ENCODE results near the gene TBC1D14. TPM values are rescaled to one million over a fixed set of nuclear protein-coding genes. Genes with fewer than 3 reads are reported as not detected.

Gene TBC1D14
- total and polyA plus RNA-seq, 2 of the 4 experiments (the other 2 are of a cell fraction): 31.7 to 40.7 TPM

DNA sequence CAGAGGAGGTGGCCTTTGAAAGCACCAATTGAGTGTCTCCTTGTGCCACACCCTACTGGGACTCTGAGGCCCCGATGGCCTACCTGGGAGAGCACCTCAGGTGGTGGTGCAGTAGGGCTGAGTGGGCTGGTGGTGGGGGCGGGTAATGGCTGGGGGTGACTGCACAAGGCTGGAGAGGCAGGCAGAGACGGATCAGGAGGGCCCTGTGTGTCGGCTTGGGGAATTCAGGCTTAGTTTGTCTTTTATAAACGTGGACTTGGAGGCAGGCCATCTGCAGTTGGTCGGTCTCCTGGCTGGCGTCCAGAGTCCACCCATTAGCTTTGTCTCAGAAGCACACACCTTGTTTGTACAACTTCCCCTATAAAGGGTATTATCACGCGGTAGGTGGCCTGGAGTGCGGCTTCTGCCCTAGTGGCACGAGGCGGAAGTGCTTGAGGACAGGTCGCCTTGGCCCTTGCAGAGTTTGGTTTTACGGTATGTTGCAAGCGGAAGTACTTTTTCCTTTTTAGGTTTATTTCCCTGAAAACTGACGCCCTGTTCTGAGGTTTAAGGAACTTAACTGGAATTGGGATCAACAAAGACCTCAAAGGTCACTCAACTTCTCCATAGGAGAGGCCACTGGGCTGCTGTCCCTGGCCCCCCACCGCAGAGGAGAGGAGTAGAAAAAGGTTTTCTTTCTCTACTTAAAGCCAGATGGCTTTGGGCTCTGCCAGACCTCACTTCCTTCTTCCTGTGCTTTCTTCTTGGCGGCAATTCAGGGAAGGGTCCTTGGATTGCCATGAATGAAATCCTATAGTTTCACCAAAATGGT is 8.0 kb downstream of the TBC1D14 start:
- Histone ChIP-seq H3K27ac (ENCODE audit: insufficient read depth, low read length) (no peak overlapping the region), H3K9me3 (ENCODE audit: control insufficient read depth, insufficient read depth, low read length) (no peaks in the 10 kb centered on the region), H4K8ac (ENCODE audit: low read depth in 2 of 2, low read length in 2 of 2) (peak overlapping the region in 1 of 2 experiments; percentile 12; a peak in 1 of 4 replicates), H4K5ac (ENCODE audit: low read depth, low read length) (no peak overlapping the region), H3K9me1 (ENCODE audit: insufficient read depth, low read length) (peaks cover 8% of the 10 kb centered on the region; the same call in 1 of the 2 replicates), H2BK5ac (ENCODE audit: low read depth, low read length, poor library complexity, severe bottlenecking) (no peak overlapping the region), H2AK9ac (replicated peaks; ENCODE audit: low read depth, low read length, poor library complexity) (no peak overlapping the region), H3K4me1 (ENCODE audit: control insufficient read depth, insufficient read depth, low read length) (peaks cover 9% of the 10 kb centered on the region; the same call in 1 of the 2 replicates), H3K79me1 (ENCODE audit: low read depth in 1 of 2, low read length in 2 of 2) (peaks cover 33 to 40% of the 10 kb centered on the region in 2 experiments), H3K18ac (ENCODE audit: low read depth, low read length) (no peak overlapping the region), H3K4me3 (ENCODE audit: insufficient read depth, low read depth, low read length) (no peak overlapping the region), H4K91ac (ENCODE audit: insufficient read depth, low read depth, low read length) (no peak overlapping the region), H3K56ac (ENCODE audit: extremely low read depth, insufficient read depth, low read length) (no peak overlapping the region), H2BK15ac (ENCODE audit: low read depth, low read length) (no peak overlapping the region), H4K20me1 (ENCODE audit: insufficient read depth, low read length) (peaks cover 26% of the 10 kb centered on the region), H3K4me2 (ENCODE audit: low read depth, low read length) (no peak overlapping the region; the same call in 1 of the 2 replicates), H2AK5ac (ENCODE audit: low read depth, low read length) (no peak overlapping the region), H2BK20ac (ENCODE audit: low read depth, low read length) (no peak overlapping the region), H2BK120ac (ENCODE audit: low read depth, low read length) (no peak overlapping the region), H3K4ac (ENCODE audit: low read depth, low read length) (no peak overlapping the region), H2AFZ (replicated peaks; ENCODE audit: low read length, poor library complexity) (no peak overlapping the region), H3K9ac (ENCODE audit: low read depth, low read length) (no peak overlapping the region), H3K36me3 (ENCODE audit: control insufficient read depth, insufficient read depth, low read length) (no peaks in the 10 kb centered on the region), H3K23ac (ENCODE audit: low read depth, low read length) (0 out of 2 replicates have a peak overlapping the region, but pooled peaks have one; percentile 4), H3K27me3 (ENCODE audit: control insufficient read depth, insufficient read depth, low read length) (no peaks in the 10 kb centered on the region), H3K14ac (replicated peaks; ENCODE audit: low read depth, low read length) (no peak overlapping the region)
- ChIA-PET CTCF (interaction anchor here (0.9 to 1.3 kb wide), 3 partner anchors 50 to 125 kb away, joined by 3 read pairs; a partner anchor contains a TSS), POLR2A (ENCODE audit: unreplicated experiment) (no interaction called here)
- no CpG with 5 or more reads among the region's 18 CpGs for WGBS, 2 experiments (ENCODE audit: extremely low coverage in 2 of 2, insufficient read length in 1 of 2)
- intact Hi-C loops (cut with micrococcal nuclease): no loop called here
- DNase-seq (no peak), ATAC-seq (ENCODE audit: low read depth) (peak; percentile 50)
- dilution Hi-C loops (cut with HindIII; ENCODE audit: low sequenced_read_pairs, unreplicated experiment): no loop called here
- in situ Hi-C loops (cut with MboI; ENCODE audit: low sequenced_read_pairs): no loop called here
- TF ChIP-seq RAD21 (IDR thresholded peaks at IDR 0.05; ENCODE audit: low read length) (peak; percentile 14; the same call in 1 of the 2 replicates), POLR2A (IDR thresholded peaks at IDR 0.05; ENCODE audit: low read depth, low read length) (no peak)
- TF ChIP-seq, protein P1, sequence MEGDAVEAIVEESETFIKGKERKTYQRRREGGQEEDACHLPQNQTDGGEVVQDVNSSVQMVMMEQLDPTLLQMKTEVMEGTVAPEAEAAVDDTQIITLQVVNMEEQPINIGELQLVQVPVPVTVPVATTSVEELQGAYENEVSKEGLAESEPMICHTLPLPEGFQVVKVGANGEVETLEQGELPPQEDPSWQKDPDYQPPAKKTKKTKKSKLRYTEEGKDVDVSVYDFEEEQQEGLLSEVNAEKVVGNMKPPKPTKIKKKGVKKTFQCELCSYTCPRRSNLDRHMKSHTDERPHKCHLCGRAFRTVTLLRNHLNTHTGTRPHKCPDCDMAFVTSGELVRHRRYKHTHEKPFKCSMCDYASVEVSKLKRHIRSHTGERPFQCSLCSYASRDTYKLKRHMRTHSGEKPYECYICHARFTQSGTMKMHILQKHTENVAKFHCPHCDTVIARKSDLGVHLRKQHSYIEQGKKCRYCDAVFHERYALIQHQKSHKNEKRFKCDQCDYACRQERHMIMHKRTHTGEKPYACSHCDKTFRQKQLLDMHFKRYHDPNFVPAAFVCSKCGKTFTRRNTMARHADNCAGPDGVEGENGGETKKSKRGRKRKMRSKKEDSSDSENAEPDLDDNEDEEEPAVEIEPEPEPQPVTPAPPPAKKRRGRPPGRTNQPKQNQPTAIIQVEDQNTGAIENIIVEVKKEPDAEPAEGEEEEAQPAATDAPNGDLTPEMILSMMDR (conservative IDR thresholded peaks at IDR 0.05; ENCODE audit: low read depth, low read length): peak; percentile 33; the same call in 1 of the 2 replicates
- TF ChIP-seq, protein P2, sequence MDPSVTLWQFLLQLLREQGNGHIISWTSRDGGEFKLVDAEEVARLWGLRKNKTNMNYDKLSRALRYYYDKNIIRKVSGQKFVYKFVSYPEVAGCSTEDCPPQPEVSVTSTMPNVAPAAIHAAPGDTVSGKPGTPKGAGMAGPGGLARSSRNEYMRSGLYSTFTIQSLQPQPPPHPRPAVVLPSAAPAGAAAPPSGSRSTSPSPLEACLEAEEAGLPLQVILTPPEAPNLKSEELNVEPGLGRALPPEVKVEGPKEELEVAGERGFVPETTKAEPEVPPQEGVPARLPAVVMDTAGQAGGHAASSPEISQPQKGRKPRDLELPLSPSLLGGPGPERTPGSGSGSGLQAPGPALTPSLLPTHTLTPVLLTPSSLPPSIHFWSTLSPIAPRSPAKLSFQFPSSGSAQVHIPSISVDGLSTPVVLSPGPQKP (IDR thresholded peaks at IDR 0.05; ENCODE audit: borderline replicate concordance, low read depth, low read length): no peak
- BruUV-seq (replicated peaks): no TSS peak
